Fibroblast of lung (primary cell): Measurements from ENCODE around the gene SMIM21. TPM values are rescaled to one million over a fixed set of nuclear protein-coding genes. Genes with fewer than 3 reads are reported as not detected.

Experiments
- DNase-seq, 2 donors: peaks; one replicate each; pipeline versions ENCODE4 v3.0.0 to v3.0.0-alpha.2; 2010; ENCODE audit warnings: low read depth in 2 of 2
- H2AFZ ChIP-seq: 2 replicates; pipeline ENCODE4 v1.5.1; 2012; ENCODE audit warnings: low read length, control low read depth, inconsistent platforms
- H3K27ac ChIP-seq: 2 replicates; pipeline ENCODE4 v1.5.1; 2011; ENCODE audit warnings: low read length, control low read depth; ENCODE audit not compliant: insufficient read depth
- H3K27me3 ChIP-seq: 2 replicates; pipeline ENCODE4 v1.5.1; 2011; ENCODE audit warnings: mild to moderate bottlenecking, low read length; ENCODE audit not compliant: control insufficient read depth, insufficient read depth
- H3K36me3 ChIP-seq: 2 replicates; pipeline ENCODE4 v1.5.1; 2011; ENCODE audit warnings: low read length; ENCODE audit not compliant: control insufficient read depth, insufficient read depth
- H3K4me1 ChIP-seq: 2 replicates; pipeline ENCODE4 v1.5.1; 2011; ENCODE audit warnings: low read length; ENCODE audit not compliant: control insufficient read depth, insufficient read depth; ENCODE audit errors: extremely low read depth
- H3K4me2 ChIP-seq: 2 replicates; pipeline ENCODE4 v1.5.1; 2011; ENCODE audit warnings: low read length, control low read depth; ENCODE audit not compliant: insufficient read depth; ENCODE audit errors: extremely low read depth
- H3K4me3 ChIP-seq, 4 experiments: fragments of 200-600 bp in 1 of 4; sonication (generic) in 1 of 4; replicated peaks in 1 of 4; 2 replicates each; pipeline ENCODE4 v1.5.1; 2011 to 2016; ENCODE audit warnings: low read length in 4 of 4, low read depth in 3 of 4, mild to moderate bottlenecking in 3 of 4, control low read depth in 2 of 4, inconsistent platforms in 1 of 4, mixed read lengths in 1 of 4; ENCODE audit not compliant: insufficient read depth in 1 of 4; ENCODE audit errors: control extremely low read depth in 1 of 4
- H3K79me2 ChIP-seq: 2 replicates; pipeline ENCODE4 v1.5.1; 2012; ENCODE audit warnings: mild to moderate bottlenecking, low read length, inconsistent platforms; ENCODE audit not compliant: control insufficient read depth, insufficient read depth
- H3K9ac ChIP-seq: 2 replicates; pipeline ENCODE4 v1.5.1; 2011; ENCODE audit warnings: mild to moderate bottlenecking, low read length, control low read depth; ENCODE audit not compliant: insufficient read depth
- H3K9me3 ChIP-seq: 2 replicates; pipeline ENCODE4 v1.5.1; 2012; ENCODE audit warnings: low read depth, low read length; ENCODE audit not compliant: control insufficient read depth, insufficient read depth
- H4K20me1 ChIP-seq: 2 replicates; pipeline ENCODE4 v1.5.1; 2011; ENCODE audit warnings: low read length; ENCODE audit not compliant: control insufficient read depth, insufficient read depth; ENCODE audit errors: extremely low read depth
- CTCF ChIP-seq, 2 donors: IDR thresholded peaks in 1 of 2; conservative IDR thresholded peaks in 1 of 2; 1 replicate in 1 of 2; 2 replicates in 1 of 2; pipeline ENCODE4 v1.5.1; 2011 to 2012; ENCODE audit warnings: low read length in 2 of 2, control low read depth in 1 of 2, inconsistent platforms in 1 of 2, low read depth in 1 of 2, mild to moderate bottlenecking in 1 of 2
- EZH2 ChIP-seq: IDR thresholded peaks from 2 replicates; pipeline ENCODE4 v1.5.1; 2012; ENCODE audit warnings: low read length, control low read depth, mild to moderate bottlenecking; ENCODE audit errors: missing control alignments
- polyA plus RNA-seq, 2 donors: library from polyadenylated mRNA; depleted of rRNA in 1 of 2; stranded (reverse) in 1 of 2; unstranded in 1 of 2; fragments of >200 nt; gene quantifications; 2 replicates each; pipeline ENCODE4 v1.2.1, GENCODE V29; 2011 to 2012; ENCODE audit warnings: missing spikeins in 1 of 2
- total RNA-seq: library from RNA; depleted of rRNA; stranded (reverse); fragments of >200 nt; gene quantifications from 2 replicates; pipeline ENCODE4 v1.2.1, GENCODE V29; 2014

SMIM21 gene
- total and polyA plus RNA-seq, 2 donors (not counting 1 experiment from before 2014, with no cell fraction given) = not detected

GRCh38 chr18:75378376-75379315 is 48.9 kb downstream of the SMIM21 start:
- TF ChIP-seq EZH2 (no peak), CTCF (conservative IDR thresholded peaks at IDR 0.05 in 1 of 2, IDR thresholded peaks at IDR 0.05 in 1 of 2; ENCODE audit: low read depth in 1 of 2, low read length in 2 of 2) (no peak)
- Histone ChIP-seq H3K9me3 (no peaks in the 10 kb centered on the region), H3K27ac (no peak overlapping the region), H3K79me2 (no peaks in the 10 kb centered on the region), H3K4me3 (no peak overlapping the region), H3K4me1 (no peaks in the 10 kb centered on the region), H3K9ac (no peak overlapping the region), H2AFZ (no peak overlapping the region), H3K36me3 (no peaks in the 10 kb centered on the region), H3K27me3 (no peaks in the 10 kb centered on the region), H4K20me1 (no peaks in the 10 kb centered on the region), H3K4me2 (no peak overlapping the region)
- DNase-seq = no peak

GRCh38 chr18:75377926-75378325 is 49.6 kb downstream of the SMIM21 start:
- DNase-seq = no peak
- Histone ChIP-seq H3K4me3 (no peak overlapping the region), H2AFZ (no peak overlapping the region), H3K36me3 (no peaks in the 10 kb centered on the region), H4K20me1 (no peaks in the 10 kb centered on the region), H3K9me3 (no peaks in the 10 kb centered on the region), H3K27me3 (no peaks in the 10 kb centered on the region), H3K4me1 (no peaks in the 10 kb centered on the region), H3K27ac (no peak overlapping the region), H3K9ac (no peak overlapping the region), H3K4me2 (no peak overlapping the region), H3K79me2 (no peaks in the 10 kb centered on the region)
- no peak for TF ChIP-seq CTCF (conservative IDR thresholded peaks at IDR 0.05 in 1 of 2, IDR thresholded peaks at IDR 0.05 in 1 of 2; ENCODE audit: low read depth in 1 of 2, low read length in 2 of 2)
- no peak for TF ChIP-seq EZH2

- Histone ChIP-seq H2AFZ (no peak overlapping the region), H3K36me3 (no peaks in the 10 kb centered on the region), H3K4me1 (no peaks in the 10 kb centered on the region), H3K9ac (no peak overlapping the region), H3K27ac (no peak overlapping the region), H3K4me2 (no peak overlapping the region), H3K27me3 (no peaks in the 10 kb centered on the region), H3K9me3 (no peaks in the 10 kb centered on the region), H4K20me1 (no peaks in the 10 kb centered on the region), H3K4me3 (no peak overlapping the region), H3K79me2 (no peaks in the 10 kb centered on the region)
- peak in 1 of 2 donors; percentile 28 for DNase-seq
- TF ChIP-seq CTCF (conservative IDR thresholded peaks at IDR 0.05 in 1 of 2, IDR thresholded peaks at IDR 0.05 in 1 of 2; ENCODE audit: low read depth in 1 of 2, low read length in 2 of 2) (no peak), EZH2 (no peak)
These were observed 50.2 kb downstream of the SMIM21 start for GRCh38 chr18:75377258-75377657.
